H1 (cell line): ENCODE measurements around the gene HBD. TPM values are rescaled to one million over a fixed set of nuclear protein-coding genes. Genes with fewer than 3 reads are reported as not detected.

Experiments
- CTCF ChIA-PET: fragments of 300-600 bp; sonication (Branson Sonifier 250); formaldehyde crosslinking; loops from one replicate; lab custom pipeline; 2021; ENCODE audit not compliant: partially characterized antibody; lab: Charles Lee
- POLR2A ChIA-PET: fragments of 300-600 bp; sonication (Branson Sonifier 250); formaldehyde crosslinking; loops from one replicate; lab custom pipeline; 2021; ENCODE audit warnings: inconsistent platforms; ENCODE audit not compliant: partially characterized antibody; lab: Charles Lee
- DNase-seq, 2 experiments: peaks; one replicate each; pipeline versions ENCODE4 v3.0.0 to v3.0.0-alpha.2; 2010 to 2022; ENCODE audit warnings: low spot score in 2 of 2, low read depth in 1 of 2, mixed read lengths in 1 of 2
- FAIRE-seq: peaks from 2 replicates; lab custom pipeline; 2011; peaks lifted over from hg19 to GRCh38; lab: Jason Lieb, UNC
- H2AFZ ChIP-seq: 2 replicates; pipeline ENCODE4 v1.8.1; 2012; ENCODE audit warnings: low read length, inconsistent platforms
- H2AK5ac ChIP-seq: 2 replicates; pipeline ENCODE4 v1.6.1; 2013; ENCODE audit warnings: low read depth, low read length
- H2BK120ac ChIP-seq: replicated peaks from 2 replicates; pipeline ENCODE3; 2013; ENCODE audit warnings: low read depth, low read length, inconsistent platforms
- H2BK12ac ChIP-seq: 2 replicates; pipeline ENCODE4 v1.6.1; 2013; ENCODE audit warnings: low read depth, low read length
- H2BK15ac ChIP-seq: 2 replicates; pipeline ENCODE4 v1.6.1; 2013; ENCODE audit warnings: low read length
- H2BK20ac ChIP-seq: 2 replicates; pipeline ENCODE4 v1.6.1; 2013; ENCODE audit warnings: low read length
- H2BK5ac ChIP-seq: 2 replicates; pipeline ENCODE4 v1.6.1; 2013; ENCODE audit warnings: low read depth, low read length
- H3K14ac ChIP-seq: 2 replicates; pipeline ENCODE4 v1.6.1; 2013; ENCODE audit warnings: inconsistent platforms; ENCODE audit not compliant: insufficient read length
- H3K18ac ChIP-seq: 2 replicates; pipeline ENCODE4 v1.6.1; 2013; ENCODE audit warnings: low read length; ENCODE audit errors: extremely low read depth
- H3K23ac ChIP-seq: 2 replicates; pipeline ENCODE4 v1.6.1; 2013; ENCODE audit warnings: inconsistent platforms; ENCODE audit not compliant: insufficient read length
- H3K23me2 ChIP-seq: 2 replicates; pipeline ENCODE4 v1.6.1; 2013; ENCODE audit warnings: low read depth, low read length
- H3K27ac ChIP-seq: 2 replicates; pipeline ENCODE4 v1.6.1; 2011; ENCODE audit warnings: low read depth, low read length, inconsistent platforms
- H3K27me3 ChIP-seq, 4 experiments: replicated peaks in 1 of 4; 1 replicate in 1 of 4; 2 replicates in 3 of 4; pipeline versions ENCODE4 v1.6.1 to v1.8.1; 2011 to 2013; ENCODE audit warnings: low read length in 3 of 4, mild to moderate bottlenecking in 3 of 4, inconsistent platforms in 2 of 4, mixed read lengths in 2 of 4, moderate library complexity in 1 of 4; ENCODE audit not compliant: control insufficient read depth in 3 of 4, insufficient read depth in 3 of 4; ENCODE audit errors: extremely low read depth in 1 of 4
- H3K36me3 ChIP-seq, 4 experiments: 2 replicates each; pipeline versions ENCODE4 v1.6.1 to v1.8.1; 2011 to 2013; ENCODE audit warnings: mild to moderate bottlenecking in 4 of 4, low read length in 3 of 4, moderate library complexity in 2 of 4, control low read depth in 1 of 4, inconsistent platforms in 1 of 4; ENCODE audit not compliant: insufficient read depth in 4 of 4, control insufficient read depth in 2 of 4
- H3K4ac ChIP-seq: replicated peaks from 2 replicates; pipeline ENCODE3; 2013; ENCODE audit warnings: low read length, low read depth, mixed read lengths, inconsistent platforms; ENCODE audit not compliant: insufficient read length
- H3K4me1 ChIP-seq, 4 experiments: replicated peaks in 1 of 4; 1 replicate in 1 of 4; 2 replicates in 3 of 4; pipeline versions ENCODE4 v1.6.1 to v1.8.1; 2011 to 2013; ENCODE audit warnings: low read length in 3 of 4, inconsistent platforms in 2 of 4, mixed read lengths in 1 of 4; ENCODE audit not compliant: insufficient read depth in 4 of 4, control insufficient read depth in 3 of 4
- H3K4me2 ChIP-seq, 2 experiments: 2 replicates each; pipeline versions ENCODE4 v1.6.1 to v1.8.1; 2011 to 2013; ENCODE audit warnings: low read depth in 2 of 2, low read length in 2 of 2, control low read depth in 1 of 2, inconsistent platforms in 1 of 2, mild to moderate bottlenecking in 1 of 2; ENCODE audit not compliant: insufficient read depth in 1 of 2
- H3K4me3 ChIP-seq, 4 experiments: fragments of 200-600, 300-600 bp in 1 of 4; sonication (generic), shearing (Covaris generic), sonication (Bioruptor Twin) in 1 of 4; 2 replicates each; pipeline versions ENCODE4 v1.5.1 to v1.8.1; 2011 to 2016; ENCODE audit warnings: low read length in 4 of 4, low read depth in 3 of 4, control low read depth in 2 of 4, inconsistent platforms in 2 of 4, mild to moderate bottlenecking in 2 of 4, mixed read lengths in 1 of 4, moderate library complexity in 1 of 4; ENCODE audit not compliant: insufficient read depth in 2 of 4; ENCODE audit errors: extremely low read depth in 1 of 4
- H3K56ac ChIP-seq: replicated peaks from 2 replicates; pipeline ENCODE3; 2013; ENCODE audit warnings: low read depth, mild to moderate bottlenecking, mixed read lengths, low read length, inconsistent platforms; ENCODE audit not compliant: insufficient read length
- H3K79me1 ChIP-seq: 2 replicates; pipeline ENCODE4 v1.6.1; 2013; ENCODE audit warnings: low read depth, low read length, control low read depth
- H3K79me2 ChIP-seq, 2 experiments: 2 replicates each; pipeline versions ENCODE4 v1.6.1 to v1.8.1; 2012 to 2013; ENCODE audit warnings: low read length in 2 of 2, mild to moderate bottlenecking in 2 of 2, inconsistent platforms in 1 of 2; ENCODE audit not compliant: insufficient read depth in 2 of 2, control insufficient read depth in 1 of 2
- H3K9ac ChIP-seq, 4 experiments: replicated peaks in 1 of 4; 1 replicate in 1 of 4; 2 replicates in 3 of 4; pipeline versions ENCODE4 v1.6.1 to v1.8.1; 2011 to 2013; ENCODE audit warnings: low read depth in 3 of 4, low read length in 3 of 4, control low read depth in 2 of 4, mild to moderate bottlenecking in 2 of 4, moderate library complexity in 2 of 4, inconsistent platforms in 1 of 4; ENCODE audit errors: extremely low read depth in 1 of 4
- H3K9me3 ChIP-seq, 2 experiments: 2 replicates each; pipeline versions ENCODE4 v1.6.1 to v1.8.1; 2012 to 2013; ENCODE audit warnings: mild to moderate bottlenecking in 2 of 2, moderate library complexity in 2 of 2, control low read depth in 1 of 2, inconsistent platforms in 1 of 2, low read depth in 1 of 2, low read length in 1 of 2, mixed read lengths in 1 of 2; ENCODE audit not compliant: insufficient read depth in 2 of 2
- H4K20me1 ChIP-seq, 2 experiments: replicated peaks in 1 of 2; 2 replicates each; pipeline versions ENCODE3 to v1.8.1; 2011 to 2013; ENCODE audit warnings: inconsistent platforms in 2 of 2, low read length in 2 of 2, mild to moderate bottlenecking in 1 of 2; ENCODE audit not compliant: insufficient read depth in 2 of 2, control insufficient read depth in 1 of 2
- H4K5ac ChIP-seq: 2 replicates; pipeline ENCODE4 v1.6.1; 2013; ENCODE audit warnings: low read length, low read depth, mixed read lengths, inconsistent platforms; ENCODE audit not compliant: insufficient read length
- H4K8ac ChIP-seq: 2 replicates; pipeline ENCODE4 v1.8.0; 2013; ENCODE audit warnings: mild to moderate bottlenecking, moderate library complexity, low read length, inconsistent platforms; ENCODE audit not compliant: insufficient read depth; ENCODE audit errors: extremely low read depth
- H4K91ac ChIP-seq: replicated peaks from 2 replicates; pipeline ENCODE3; 2013; ENCODE audit warnings: low read length, mixed read lengths, inconsistent platforms; ENCODE audit not compliant: insufficient read length
- BACH1 ChIP-seq: IDR thresholded peaks from 2 replicates; pipeline ENCODE4 v1.6.1; 2012; ENCODE audit warnings: low read length, improper control_type of control experiment
- CREB1 ChIP-seq: IDR thresholded peaks from 2 replicates; pipeline ENCODE4 v1.6.1; 2012; ENCODE audit warnings: inconsistent platforms
- GABPA ChIP-seq: IDR thresholded peaks from 2 replicates; pipeline ENCODE4 v1.6.1; 2011; ENCODE audit warnings: mild to moderate bottlenecking, low read length, moderate library complexity, borderline replicate concordance; ENCODE audit not compliant: insufficient read depth
- HDAC6 ChIP-seq: IDR thresholded peaks from one replicate; pipeline ENCODE4 v1.7.1; 2012; ENCODE audit warnings: low read depth, mild to moderate bottlenecking, inconsistent platforms, low read length, moderate library complexity
- POLR2A ChIP-seq, 2 experiments: IDR thresholded peaks; 1 replicate in 1 of 2; 2 replicates in 1 of 2; pipeline ENCODE4 v1.6.1; 2011; ENCODE audit warnings: low read depth in 2 of 2, low read length in 2 of 2, mild to moderate bottlenecking in 2 of 2; ENCODE audit errors: control extremely low read depth in 1 of 2
- RBBP5 ChIP-seq: IDR thresholded peaks from 2 replicates; pipeline ENCODE4 v1.7.1; 2012; ENCODE audit warnings: low read depth, mild to moderate bottlenecking, inconsistent platforms, low read length, moderate library complexity, borderline replicate concordance
- RFX5 ChIP-seq: IDR thresholded peaks from 2 replicates; pipeline ENCODE4 v1.6.1; 2011; ENCODE audit warnings: low read depth, low read length, improper control_type of control experiment, borderline replicate concordance
- RXRA ChIP-seq: IDR thresholded peaks from 2 replicates; pipeline ENCODE4 v1.6.1; 2011; ENCODE audit warnings: low read depth, mild to moderate bottlenecking, low read length, moderate library complexity; ENCODE audit not compliant: insufficient read depth
- SP2 ChIP-seq: IDR thresholded peaks from 2 replicates; pipeline ENCODE4 v1.6.1; 2012; ENCODE audit warnings: mild to moderate bottlenecking, low read length, inconsistent platforms
- SP4 ChIP-seq: IDR thresholded peaks from 2 replicates; pipeline ENCODE4 v1.6.1; 2012; ENCODE audit warnings: low read length, inconsistent platforms
- ZNF274 ChIP-seq: IDR thresholded peaks from 2 replicates; pipeline ENCODE4 v1.7.0; 2012; ENCODE audit warnings: low read length, borderline replicate concordance; ENCODE audit errors: extremely low read depth
- WGBS, 2 experiments: shearing (Covaris generic) in 1 of 2; methylation state at CpG; one replicate each; pipeline versions ENCODE4 v1.1.6 to v1.1.7; 2013 to 2015; ENCODE audit warnings: low lambda C conversion rate in 2 of 2, mixed read lengths in 2 of 2, inconsistent platforms in 1 of 2, low coverage in 1 of 2, missing lambda C conversion rate in 1 of 2; ENCODE audit not compliant: insufficient replicate concordance in 2 of 2, insufficient coverage in 1 of 2, insufficient read length in 1 of 2; ENCODE audit errors: extremely low coverage in 1 of 2, missing lambda C conversion rate in 1 of 2; 5-methylcytosine and 5-hydroxymethylcytosine counted together
- polyA plus RNA-seq, 7 experiments: library from polyadenylated mRNA; depleted of rRNA in 3 of 7; stranded (reverse) in 5 of 7; unstranded in 2 of 7; fragments of >200 nt in 5 of 7; fragments of 200-250 nt in 2 of 7; gene quantifications; 1 replicate in 5 of 7; 2 replicates in 1 of 7; 4 replicates in 1 of 7; pipeline versions ENCODE4 v1.2.1 to v1.2.3, GENCODE V29; 2011 to 2013; ENCODE audit warnings: missing spikeins in 2 of 7, mixed read lengths in 2 of 7
- total RNA-seq: library from RNA; stranded (reverse); fragmentation: NEBNext Ultra II Directional; extraction: Animal tissue kit (Norgen Biotek cat#: 25700); gene quantifications from 2 replicates; pipeline ENCODE4 v1.2.1, GENCODE V29; 2021
- TF ChIP-seq, protein P1 (sequence below): IDR thresholded peaks from 2 replicates; pipeline ENCODE4 v1.6.1; 2012; ENCODE audit warnings: low read length, inconsistent platforms

HBD gene
- total and polyA plus RNA-seq, 2 of the 8 experiments (the other 6 are each of a cell fraction or from before 2014, with no cell fraction given): not detected

DNA sequence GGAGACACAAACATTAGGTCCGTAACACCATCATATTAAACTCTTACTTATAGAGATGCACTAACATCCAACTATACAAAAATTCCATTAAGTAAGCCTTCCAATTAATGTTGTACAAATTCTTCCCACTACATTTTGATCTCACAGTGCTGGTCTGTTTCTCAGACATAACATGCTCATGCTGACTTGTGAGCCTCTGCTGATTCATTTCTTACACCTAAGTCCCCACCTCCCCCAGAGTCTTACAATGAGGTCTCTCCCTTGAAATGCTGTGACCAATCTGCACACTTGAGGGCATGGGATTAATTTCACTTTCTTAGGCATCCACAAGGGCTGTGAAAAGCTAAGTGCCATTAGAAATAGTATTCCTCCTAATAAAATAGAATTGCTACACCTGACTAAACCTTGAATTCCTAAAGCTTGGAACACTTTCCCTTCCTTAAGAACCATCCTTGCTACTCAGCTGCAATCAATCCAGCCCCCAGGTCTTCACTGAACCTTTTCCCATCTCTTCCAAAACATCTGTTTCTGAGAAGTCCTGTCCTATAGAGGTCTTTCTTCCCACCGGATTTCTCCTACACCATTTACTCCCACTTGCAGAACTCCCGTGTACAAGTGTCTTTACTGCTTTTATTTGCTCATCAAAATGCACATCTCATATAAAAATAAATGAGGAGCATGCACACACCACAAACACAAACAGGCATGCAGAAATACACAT lies 13.3 kb upstream of the HBD start:
- H3K9me3 ChIP-seq: no peaks in the 10 kb centered on the region
- H4K91ac ChIP-seq: no peak overlapping the region
- H3K18ac ChIP-seq: no peak overlapping the region
- no peak overlapping the region for H2BK5ac ChIP-seq
- H3K27ac ChIP-seq: no peak overlapping the region
- H2BK12ac ChIP-seq: no peak overlapping the region
- no peaks in the 10 kb centered on the region for H3K79me1 ChIP-seq
- no peaks in the 10 kb centered on the region; a peak in 1 of 7 replicates for H3K27me3 ChIP-seq
- H3K14ac ChIP-seq: no peak overlapping the region
- 93% methylated on average over 3 of the region's 3 CpGs; no CpG with 5 or more reads in 1 of the 2 experiments for WGBS, 2 experiments
- no peak overlapping the region for H4K8ac ChIP-seq
- H2BK20ac ChIP-seq: no peak overlapping the region
- H3K9ac ChIP-seq: no peak overlapping the region
- no peak for DNase-seq
- no peak overlapping the region for H4K5ac ChIP-seq
- H2BK120ac ChIP-seq: no peak overlapping the region
- no peaks in the 10 kb centered on the region for H3K36me3 ChIP-seq
- no peak overlapping the region for H3K4me3 ChIP-seq
- no peaks in the 10 kb centered on the region for H3K4me1 ChIP-seq
- CTCF ChIA-PET: interaction anchor here (0.6 to 1.9 kb wide), 3 partner anchors 12 to 228 kb away, joined by 3 to 4 read pairs (median 3); no protein-coding TSS in a partner anchor
- no peak overlapping the region for H3K4me2 ChIP-seq
- no peak overlapping the region for H2BK15ac ChIP-seq
- POLR2A ChIA-PET: no interaction called here
- H3K23me2 ChIP-seq: no peaks in the 10 kb centered on the region
- H2AK5ac ChIP-seq: no peak overlapping the region
- H3K56ac ChIP-seq: no peak overlapping the region
- no peaks in the 10 kb centered on the region for H3K79me2 ChIP-seq
- no peak overlapping the region for H3K4ac ChIP-seq
- H4K20me1 ChIP-seq: no peaks in the 10 kb centered on the region
- H2AFZ ChIP-seq: no peak overlapping the region
- no peak for FAIRE-seq
- H3K23ac ChIP-seq: no peak overlapping the region
- TF ChIP-seq, protein P1, sequence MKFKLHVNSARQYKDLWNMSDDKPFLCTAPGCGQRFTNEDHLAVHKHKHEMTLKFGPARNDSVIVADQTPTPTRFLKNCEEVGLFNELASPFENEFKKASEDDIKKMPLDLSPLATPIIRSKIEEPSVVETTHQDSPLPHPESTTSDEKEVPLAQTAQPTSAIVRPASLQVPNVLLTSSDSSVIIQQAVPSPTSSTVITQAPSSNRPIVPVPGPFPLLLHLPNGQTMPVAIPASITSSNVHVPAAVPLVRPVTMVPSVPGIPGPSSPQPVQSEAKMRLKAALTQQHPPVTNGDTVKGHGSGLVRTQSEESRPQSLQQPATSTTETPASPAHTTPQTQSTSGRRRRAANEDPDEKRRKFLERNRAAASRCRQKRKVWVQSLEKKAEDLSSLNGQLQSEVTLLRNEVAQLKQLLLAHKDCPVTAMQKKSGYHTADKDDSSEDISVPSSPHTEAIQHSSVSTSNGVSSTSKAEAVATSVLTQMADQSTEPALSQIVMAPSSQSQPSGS: no peak
- no peak for TF ChIP-seq RXRA
- no peak for TF ChIP-seq HDAC6
- no peak for TF ChIP-seq POLR2A (IDR thresholded peaks at IDR 0.05; ENCODE audit: control extremely low read depth in 1 of 2, low read depth in 2 of 2, low read length in 2 of 2)
- no peak for TF ChIP-seq SP2
- TF ChIP-seq ZNF274: no peak
- no peak for TF ChIP-seq GABPA
- TF ChIP-seq SP4: no peak
- no peak for TF ChIP-seq RFX5
- TF ChIP-seq RBBP5: no peak
- no peak for TF ChIP-seq BACH1
- TF ChIP-seq CREB1: no peak
